Panc1 (cell line): Measurements from ENCODE around the gene HOTAIR. TPM values are rescaled to one million over a fixed set of nuclear protein-coding genes. Genes with fewer than 3 reads are reported as not detected.

Source experiments
- ATAC-seq: fragments of 200-7000 bp; cut with Tn5 transposase; 2 replicates; pipeline ENCODE4 v1.9.1; 2020; ENCODE audit warnings: mild to moderate bottlenecking, moderate library complexity
- BruUV-seq: library from RNA; stranded (reverse); fragments of 400-500 nt; replicated peaks from 2 replicates; lab custom pipeline; 2021; lab: Mats Ljungman, UMichigan
- CTCF ChIA-PET: fragments of 300-600 bp; sonication (Branson Sonifier 250); formaldehyde crosslinking; loops from one replicate; lab custom pipeline; 2022; ENCODE audit warnings: antibody characterized with exemption; lab: Charles Lee
- POLR2A ChIA-PET: fragments of 300-600 bp; sonication (Branson Sonifier 250); formaldehyde crosslinking; loops from one replicate; lab custom pipeline; 2022; ENCODE audit warnings: antibody characterized with exemption; lab: Charles Lee
- DNase-seq: peaks from one replicate; pipeline ENCODE4 v3.0.0-alpha.2; 2010; ENCODE audit warnings: low read depth, low spot score
- H3K27ac ChIP-seq: 2 replicates; pipeline ENCODE4 v1.5.1; 2011; ENCODE audit warnings: mild to moderate bottlenecking, low read length, inconsistent platforms
- H3K27me3 ChIP-seq: fragments of 200-500 bp; sonication (Bioruptor generic); 2 replicates; pipeline ENCODE4 v1.6.0; 2014; ENCODE audit warnings: low read length, inconsistent platforms; ENCODE audit not compliant: control insufficient read depth, insufficient read depth
- H3K36me3 ChIP-seq: fragments of 200-500 bp; sonication (Bioruptor generic); 2 replicates; pipeline ENCODE4 v1.5.1; 2014; ENCODE audit warnings: inconsistent platforms, mild to moderate bottlenecking, low read length, moderate library complexity; ENCODE audit not compliant: control insufficient read depth, insufficient read depth
- H3K4me1 ChIP-seq: 2 replicates; pipeline ENCODE4 v1.5.1; 2011; ENCODE audit warnings: inconsistent platforms, mild to moderate bottlenecking, low read length, moderate library complexity; ENCODE audit not compliant: control insufficient read depth, insufficient read depth
- H3K4me3 ChIP-seq, 2 experiments: 2 replicates each; pipeline ENCODE4 v1.5.1; 2011 to 2012; ENCODE audit warnings: low read depth in 2 of 2, low read length in 2 of 2, mild to moderate bottlenecking in 2 of 2, inconsistent platforms in 1 of 2, moderate library complexity in 1 of 2
- H3K9me3 ChIP-seq: fragments of 200-500 bp; sonication (Bioruptor generic); 2 replicates; pipeline ENCODE4 v1.5.1; 2014; ENCODE audit warnings: low read depth, mild to moderate bottlenecking, inconsistent platforms, low read length, moderate library complexity; ENCODE audit not compliant: control insufficient read depth, insufficient read depth
- CTCF ChIP-seq: fragments of 450-650 bp; IDR thresholded peaks from 2 replicates; pipeline ENCODE4 v1.5.1; 2017; ENCODE audit warnings: mild to moderate bottlenecking
- POLR2AphosphoS5 ChIP-seq: IDR thresholded peaks from 2 replicates; pipeline ENCODE4 v1.6.1; 2012; ENCODE audit warnings: mild to moderate bottlenecking, low read depth, low read length, moderate library complexity
- SIN3A ChIP-seq: IDR thresholded peaks from 2 replicates; pipeline ENCODE4 v1.6.1; 2012; ENCODE audit warnings: low read depth, mild to moderate bottlenecking, low read length, moderate library complexity, borderline replicate concordance; ENCODE audit not compliant: insufficient read depth
- TCF7L2 ChIP-seq: IDR thresholded peaks from 2 replicates; pipeline ENCODE4 v1.6.1; 2011; ENCODE audit warnings: mild to moderate bottlenecking, low read depth, low read length, inconsistent platforms
- in situ Hi-C: cut with HindIII; loops from 2 replicates; pipeline ENCODE4 v1.10.0; 2016; ENCODE audit warnings: low sequenced_read_pairs, low pct_unique_long_range_greater_than_20kb
- intact Hi-C: fragments of 100-400 bp; cut with micrococcal nuclease; formaldehyde crosslinking; loops from one replicate; pipeline ENCODE4 v1.10.0; 2022; ENCODE audit not compliant: unreplicated experiment
- total RNA-seq: library from RNA; stranded (reverse); gene quantifications from one replicate; pipeline ENCODE4 v1.2.1, GENCODE V29; 2021; ENCODE audit not compliant: unreplicated experiment
- TF ChIP-seq, protein P1 (sequence below), 2 experiments: IDR thresholded peaks; 2 replicates each; pipeline ENCODE4 v1.6.1; 2011 to 2012; ENCODE audit warnings: low read depth in 2 of 2, control low read depth in 1 of 2, low read length in 1 of 2, mild to moderate bottlenecking in 1 of 2, moderate library complexity in 1 of 2; ENCODE audit not compliant: insufficient read depth in 1 of 2

Gene HOTAIR
- total RNA-seq, 1 experiment from 2014 or later, result 31.7 TPM

DNA sequence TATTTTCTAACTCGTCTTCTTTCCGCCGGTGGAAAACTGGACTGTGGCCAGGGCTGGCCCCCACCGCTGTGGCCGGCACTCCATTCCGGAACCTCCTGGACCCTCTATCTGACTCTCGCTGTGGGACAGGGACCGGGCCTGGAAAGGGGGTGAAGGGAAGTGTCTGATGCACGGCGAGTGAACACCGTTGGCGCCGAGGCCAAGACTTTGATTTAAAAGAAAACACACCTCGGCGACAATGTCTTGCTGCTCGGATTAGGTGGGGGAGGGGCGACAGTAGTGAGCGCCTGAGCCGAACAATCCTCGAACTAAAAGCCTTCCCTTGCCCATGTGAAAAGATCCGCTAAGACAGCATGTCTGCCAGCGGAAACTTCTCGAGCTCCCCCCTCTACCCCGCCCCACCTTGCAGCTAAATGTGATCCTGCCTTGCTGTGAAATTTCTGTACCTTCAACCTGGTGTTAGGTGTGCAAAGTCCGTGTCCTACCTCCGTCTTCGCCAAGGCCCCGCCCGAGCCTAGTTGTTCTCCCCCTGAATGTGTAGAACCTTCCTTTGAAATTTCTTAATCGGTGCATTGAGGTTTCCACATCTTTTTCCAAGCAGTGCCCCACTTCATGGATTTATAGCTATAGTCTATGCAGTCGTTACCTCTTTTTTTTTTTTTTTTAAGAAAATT is 862 bp upstream of the HOTAIR start:
- ChIA-PET CTCF (interaction anchor here (0.5 to 1.0 kb wide), 3 partner anchors 218 to 227 kb away, joined by 3 to 4 read pairs (median 3); no protein-coding TSS in a partner anchor), POLR2A (interaction anchor here (0.5 to 1.1 kb wide), 3 partner anchors 24 to 311 kb away, joined by 3 to 6 read pairs (median 4); partner anchors contain the start of gene HOXC9)
- peak overlapping the region; percentile 77 to 85 for H3K4me3 ChIP-seq
- H3K4me1 ChIP-seq, result peaks cover 68% of the 10 kb centered on the region
- no peaks in the 10 kb centered on the region for H3K9me3 ChIP-seq
- H3K36me3 ChIP-seq, result no peaks in the 10 kb centered on the region
- no peaks in the 10 kb centered on the region for H3K27me3 ChIP-seq
- TF ChIP-seq POLR2AphosphoS5 (peak; percentile 51; the same call in 1 of the 2 replicates), TCF7L2 (no peak)
- intact Hi-C loops (no loop called here), in situ Hi-C loops (no loop called here)
- BruUV-seq, result no TSS peak
- ATAC-seq (no peak), DNase-seq (no peak)
- peak overlapping the region; percentile 100 for H3K27ac ChIP-seq

DNA sequence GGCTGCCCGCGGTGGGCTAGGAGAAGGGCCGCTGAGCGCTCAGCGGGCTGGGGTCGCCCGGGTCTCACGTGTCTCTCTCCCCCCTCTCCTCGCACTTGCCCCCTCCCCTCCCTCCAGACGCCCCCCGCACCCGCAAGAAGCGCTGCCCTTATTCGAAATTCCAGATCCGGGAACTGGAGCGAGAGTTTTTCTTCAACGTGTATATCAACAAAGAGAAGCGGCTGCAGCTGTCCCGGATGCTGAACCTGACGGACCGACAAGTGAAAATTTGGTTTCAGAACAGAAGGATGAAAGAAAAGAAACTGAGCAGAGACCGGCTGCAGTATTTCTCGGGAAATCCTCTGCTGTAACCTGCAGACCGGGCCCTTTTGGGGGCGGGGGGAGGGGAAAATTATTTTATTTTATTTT is 314 bp upstream of the HOTAIR start:
- Histone ChIP-seq H3K9me3 (no peaks in the 10 kb centered on the region), H3K27me3 (no peaks in the 10 kb centered on the region), H3K27ac (peak overlapping the region; percentile 100), H3K4me1 (peaks cover 68% of the 10 kb centered on the region), H3K4me3 (peak overlapping the region; percentile 77 to 85), H3K36me3 (no peaks in the 10 kb centered on the region)
- ATAC-seq (no peak), DNase-seq (no peak)
- no peak for TF ChIP-seq POLR2AphosphoS5
- TF ChIP-seq, protein P1, sequence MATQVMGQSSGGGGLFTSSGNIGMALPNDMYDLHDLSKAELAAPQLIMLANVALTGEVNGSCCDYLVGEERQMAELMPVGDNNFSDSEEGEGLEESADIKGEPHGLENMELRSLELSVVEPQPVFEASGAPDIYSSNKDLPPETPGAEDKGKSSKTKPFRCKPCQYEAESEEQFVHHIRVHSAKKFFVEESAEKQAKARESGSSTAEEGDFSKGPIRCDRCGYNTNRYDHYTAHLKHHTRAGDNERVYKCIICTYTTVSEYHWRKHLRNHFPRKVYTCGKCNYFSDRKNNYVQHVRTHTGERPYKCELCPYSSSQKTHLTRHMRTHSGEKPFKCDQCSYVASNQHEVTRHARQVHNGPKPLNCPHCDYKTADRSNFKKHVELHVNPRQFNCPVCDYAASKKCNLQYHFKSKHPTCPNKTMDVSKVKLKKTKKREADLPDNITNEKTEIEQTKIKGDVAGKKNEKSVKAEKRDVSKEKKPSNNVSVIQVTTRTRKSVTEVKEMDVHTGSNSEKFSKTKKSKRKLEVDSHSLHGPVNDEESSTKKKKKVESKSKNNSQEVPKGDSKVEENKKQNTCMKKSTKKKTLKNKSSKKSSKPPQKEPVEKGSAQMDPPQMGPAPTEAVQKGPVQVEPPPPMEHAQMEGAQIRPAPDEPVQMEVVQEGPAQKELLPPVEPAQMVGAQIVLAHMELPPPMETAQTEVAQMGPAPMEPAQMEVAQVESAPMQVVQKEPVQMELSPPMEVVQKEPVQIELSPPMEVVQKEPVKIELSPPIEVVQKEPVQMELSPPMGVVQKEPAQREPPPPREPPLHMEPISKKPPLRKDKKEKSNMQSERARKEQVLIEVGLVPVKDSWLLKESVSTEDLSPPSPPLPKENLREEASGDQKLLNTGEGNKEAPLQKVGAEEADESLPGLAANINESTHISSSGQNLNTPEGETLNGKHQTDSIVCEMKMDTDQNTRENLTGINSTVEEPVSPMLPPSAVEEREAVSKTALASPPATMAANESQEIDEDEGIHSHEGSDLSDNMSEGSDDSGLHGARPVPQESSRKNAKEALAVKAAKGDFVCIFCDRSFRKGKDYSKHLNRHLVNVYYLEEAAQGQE (IDR thresholded peaks at IDR 0.05; ENCODE audit: insufficient read depth in 1 of 2, low read depth in 2 of 2, low read length in 1 of 2), result no peak
- no peak for TF ChIP-seq TCF7L2
- no peak for TF ChIP-seq SIN3A
- no peak for TF ChIP-seq CTCF
- POLR2A ChIA-PET, result no interaction called here
- no TSS peak for BruUV-seq
- intact Hi-C loops, result no loop called here
- in situ Hi-C loops, result no loop called here
- CTCF ChIA-PET, result interaction anchor here (0.6 kb wide), 1 partner anchor 219 kb away, joined by 3 read pairs; no protein-coding TSS in a partner anchor
